ENCODE data around the gene TSEN2. TPM values are rescaled to one million over a fixed set of nuclear protein-coding genes. Genes with fewer than 3 reads are reported as not detected.
"Not testable (repeated sequence)": the region's sequence is repeated elsewhere in the genome, so short reads cannot be mapped to it uniquely, and the experiment has no call there.

TSEN2 gene
- total and polyA plus RNA-seq, 10 donors: 10.6 to 21.5 (median 14.4) TPM

GRCh38 chr3:12456441-12456840 lies 27.8 kb upstream of the TSEN2 start:
- WGBS, 5 donors: 53 to 67% (median 56%) methylated on average over 3 of the region's 3 CpGs
- Histone ChIP-seq H3K9me3 (peaks cover 0 to 5% (median 0%) of the 10 kb centered on the region in 8 donors), H3K27me3 (replicated peaks in 1 of 7) (no peaks in the 10 kb centered on the region), H3K4me3 (no peak overlapping the region), H3K27ac (no peak overlapping the region), H3K4me1 (peaks cover 0 to 13% (median 3%) of the 10 kb centered on the region in 6 donors), H3K36me3 (no peaks in the 10 kb centered on the region)
- no peak for DNase-seq
- intact Hi-C loops (cut with DNase I; ENCODE audit: low total_unique reads): no loop called here
- TF ChIP-seq CTCF (IDR thresholded peaks at IDR 0.05 in 8 of 11, conservative IDR thresholded peaks at IDR 0.05 in 3 of 11): no peak
- TF ChIP-seq POLR2AphosphoS5 (IDR thresholded peaks at IDR 0.05): no peak
- TF ChIP-seq POLR2A (IDR thresholded peaks at IDR 0.05): no peak

GRCh38 chr3:12457380-12457779 lies 26.9 kb upstream of the TSEN2 start:
- H3K4me1 ChIP-seq: peaks cover 0 to 22% (median 9%) of the 10 kb centered on the region in 6 donors
- H3K27ac ChIP-seq; DNase-seq; H3K4me3 ChIP-seq; H3K27me3 ChIP-seq (replicated peaks in 1 of 7); H3K36me3 ChIP-seq; H3K9me3 ChIP-seq; intact Hi-C loops (cut with DNase I; ENCODE audit: low total_unique reads): not testable (repeated sequence)
- WGBS, 5 donors: 71 to 92% (median 87%) methylated on average over 4 of the region's 4 CpGs

- intact Hi-C loops (cut with DNase I; ENCODE audit: low total_unique reads): no loop called here
- H3K4me3 ChIP-seq: no peak overlapping the region
- H3K4me1 ChIP-seq: peaks cover 0 to 29% (median 13%) of the 10 kb centered on the region in 6 donors
- H3K27me3 ChIP-seq (replicated peaks in 1 of 7): no peaks in the 10 kb centered on the region
- H3K27ac ChIP-seq: no peak overlapping the region
- no peaks in the 10 kb centered on the region for H3K36me3 ChIP-seq
- WGBS, 5 donors: 36 to 77% (median 66%) methylated on average over 7 to 8 of the region's 8 CpGs
- no peaks in the 10 kb centered on the region for H3K9me3 ChIP-seq
- TF ChIP-seq POLR2AphosphoS5 (IDR thresholded peaks at IDR 0.05): no peak
- DNase-seq: no peak
These were observed 25.4 kb upstream of the TSEN2 start for GRCh38 chr3:12458901-12459300.

GRCh38 chr3:12460127-12460526 lies 24.2 kb upstream of the TSEN2 start:
- TF ChIP-seq CTCF (IDR thresholded peaks at IDR 0.05 in 8 of 11, conservative IDR thresholded peaks at IDR 0.05 in 3 of 11) (no peak), POLR2A (IDR thresholded peaks at IDR 0.05) (no peak), POLR2AphosphoS5 (IDR thresholded peaks at IDR 0.05) (no peak)
- Histone ChIP-seq H3K9me3 (no peaks in the 10 kb centered on the region), H3K36me3 (no peaks in the 10 kb centered on the region), H3K27me3 (replicated peaks in 1 of 7) (no peaks in the 10 kb centered on the region), H3K4me3 (no peak overlapping the region), H3K4me1 (peaks cover 0 to 29% (median 13%) of the 10 kb centered on the region in 6 donors), H3K27ac (no peak overlapping the region)
- intact Hi-C loops (cut with DNase I; ENCODE audit: low total_unique reads): no loop called here
- WGBS, 5 donors: 82 to 92% (median 85%) methylated on average over 3 of the region's 3 CpGs
- DNase-seq: no peak

GRCh38 chr3:12461097-12461649 lies 23.1 kb upstream of the TSEN2 start:
- Histone ChIP-seq H3K27ac (no peak overlapping the region), H3K36me3 (no peaks in the 10 kb centered on the region), H3K9me3 (no peaks in the 10 kb centered on the region), H3K4me1 (peaks cover 0 to 29% (median 13%) of the 10 kb centered on the region in 6 donors), H3K4me3 (no peak overlapping the region), H3K27me3 (replicated peaks in 1 of 7) (no peaks in the 10 kb centered on the region)
- TF ChIP-seq CTCF (IDR thresholded peaks at IDR 0.05 in 8 of 11, conservative IDR thresholded peaks at IDR 0.05 in 3 of 11) (no peak), POLR2A (IDR thresholded peaks at IDR 0.05) (no peak), POLR2AphosphoS5 (IDR thresholded peaks at IDR 0.05) (no peak)
- intact Hi-C loops (cut with DNase I; ENCODE audit: low total_unique reads): no loop called here
- DNase-seq: no peak
- WGBS, 5 donors: 82 to 91% (median 86%) methylated on average over 7 of the region's 7 CpGs

All from spleen (tissue), 11 donors.